SH-SY5Y (cell line): ENCODE measurements around the gene PLEK2.

ENCODE experiments used
- GATA2 ChIP-seq: IDR thresholded peaks from 2 replicates; pipeline ENCODE4 v1.6.1; 2011; ENCODE audit warnings: mild to moderate bottlenecking, low read depth, low read length
- GATA3 ChIP-seq: IDR thresholded peaks from 2 replicates; pipeline ENCODE4 v1.6.1; 2011; ENCODE audit warnings: low read depth, mild to moderate bottlenecking, low read length, moderate library complexity

GRCh38 chr14:67345583-67345982 is 66.4 kb downstream of the PLEK2 start:
- TF ChIP-seq GATA3 = no peak
- no peak for TF ChIP-seq GATA2
